Tibial nerve (tissue), 4 donors: Measurements from ENCODE around the gene NCAM1. TPM values are rescaled to one million over a fixed set of nuclear protein-coding genes. Genes with fewer than 3 reads are reported as not detected.

ENCODE experiments used
- DNase-seq, 2 donors: peaks; one replicate each; pipeline ENCODE4 v3.0.0-alpha.2; 2019; ENCODE audit warnings: low spot score in 2 of 2
- H3K27ac ChIP-seq, 4 donors: fragments of 200-600 bp; sonication (generic) in 3 of 4; one replicate each; pipeline ENCODE4 v1.5.1; 2017 to 2019; ENCODE audit warnings: mild to moderate bottlenecking in 1 of 4
- H3K27me3 ChIP-seq, 2 donors: fragments of 200-600 bp; sonication (generic) in 1 of 2; one replicate each; pipeline versions ENCODE4 v1.5.1 to v1.6.0; 2017 to 2019
- H3K36me3 ChIP-seq, 3 donors: fragments of 200-600 bp; sonication (generic); one replicate each; pipeline ENCODE4 v1.5.1; 2018 to 2019
- H3K4me1 ChIP-seq, 4 donors: fragments of 200-600 bp; sonication (generic) in 3 of 4; one replicate each; pipeline ENCODE4 v1.5.1; 2017 to 2019
- H3K4me3 ChIP-seq, 4 donors: fragments of 200-600 bp; sonication (generic) in 3 of 4; one replicate each; pipeline ENCODE4 v1.5.1; 2017 to 2019; ENCODE audit warnings: mild to moderate bottlenecking in 1 of 4, moderate library complexity in 1 of 4
- H3K9me3 ChIP-seq, 4 donors: fragments of 200-600 bp; sonication (generic) in 3 of 4; one replicate each; pipeline ENCODE4 v1.5.1; 2017 to 2019
- EP300 ChIP-seq, 2 donors: sonication (generic); formaldehyde crosslinking; IDR thresholded peaks; one replicate each; pipeline ENCODE4 v1.6.1; 2017; ENCODE audit warnings: antibody characterized with exemption in 2 of 2, mild to moderate bottlenecking in 1 of 2
- POLR2A ChIP-seq, 2 donors: fragments of 450-650 bp; IDR thresholded peaks; one replicate each; pipeline ENCODE4 v1.6.1; 2017; ENCODE audit warnings: antibody characterized with exemption in 2 of 2, mild to moderate bottlenecking in 2 of 2, moderate library complexity in 2 of 2
- WGBS, 2 donors: methylation state at CpG; one replicate each; pipeline ENCODE4 v1.1.5; 2018; 5-methylcytosine and 5-hydroxymethylcytosine counted together
- total RNA-seq, 4 donors: library from RNA; depleted of rRNA; stranded (reverse); fragments of >200 nt; gene quantifications; one replicate each; pipeline ENCODE4 v1.1.0, GENCODE V29; 2016
- TF ChIP-seq, protein P1 (sequence below), 5 experiments: fragments of 200-600 bp in 3 of 5; fragments of 450-650 bp in 2 of 5; sonication (generic) in 3 of 5; IDR thresholded peaks; one replicate each; pipeline ENCODE4 v1.5.1; 2016 to 2019; ENCODE audit warnings: antibody characterized with exemption in 5 of 5, mild to moderate bottlenecking in 3 of 5, moderate library complexity in 2 of 5

The NCAM1 gene
- total RNA-seq, 4 donors from 2014 or later, result 57.3 to 121 (median 76.1) TPM

DNA sequence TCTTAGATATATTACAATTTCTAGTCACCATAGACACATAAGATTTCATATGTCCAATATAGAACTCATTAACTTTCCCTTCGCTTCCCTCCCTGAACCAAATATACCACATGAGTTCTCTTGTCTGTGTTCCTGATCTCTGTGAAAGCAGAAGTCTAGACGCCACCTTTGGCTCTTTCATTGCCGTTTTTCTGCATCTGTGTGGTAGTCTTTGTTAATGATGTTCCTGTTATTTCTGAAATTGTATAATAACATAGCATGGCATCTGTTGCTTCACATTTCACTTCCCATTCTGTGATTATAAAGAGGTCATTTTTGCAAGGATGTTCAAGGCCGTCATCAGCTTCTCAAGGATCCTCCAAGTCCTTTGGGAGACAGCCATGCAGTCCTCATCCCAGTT is 58.5 kb downstream of the NCAM1 start:
- Histone ChIP-seq H3K4me3 (no peak overlapping the region), H3K36me3 (no peaks in the 10 kb centered on the region), H3K27me3 (no peaks in the 10 kb centered on the region), H3K27ac (no peak overlapping the region), H3K9me3 (no peaks in the 10 kb centered on the region), H3K4me1 (peaks cover 0 to 2% (median 0%) of the 10 kb centered on the region in 4 donors)
- no peak for DNase-seq
- TF ChIP-seq EP300 (IDR thresholded peaks at IDR 0.05) (no peak), POLR2A (IDR thresholded peaks at IDR 0.05) (no peak)
- WGBS, 2 donors, result 58 to 61% methylated on average over 4 of the region's 4 CpGs

DNA sequence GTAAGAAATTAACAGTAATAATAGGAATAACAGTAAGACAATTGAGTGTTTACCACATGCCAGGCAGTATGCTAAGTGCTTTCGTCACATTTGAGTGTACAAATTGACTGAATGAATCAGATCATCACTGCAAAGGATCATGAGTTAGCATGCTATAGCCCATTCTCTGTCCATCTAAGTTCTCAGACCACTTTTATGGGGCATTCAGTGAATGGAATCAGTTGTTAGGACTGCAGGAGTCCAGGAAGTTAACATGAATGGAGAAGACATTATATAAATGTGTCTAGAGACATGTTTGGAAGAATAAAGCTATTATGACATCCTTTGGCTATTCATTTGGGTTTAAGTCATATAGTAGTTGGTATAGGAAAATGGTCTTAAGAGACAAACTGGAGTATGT is 59.9 kb downstream of the NCAM1 start:
- TF ChIP-seq, protein P1, sequence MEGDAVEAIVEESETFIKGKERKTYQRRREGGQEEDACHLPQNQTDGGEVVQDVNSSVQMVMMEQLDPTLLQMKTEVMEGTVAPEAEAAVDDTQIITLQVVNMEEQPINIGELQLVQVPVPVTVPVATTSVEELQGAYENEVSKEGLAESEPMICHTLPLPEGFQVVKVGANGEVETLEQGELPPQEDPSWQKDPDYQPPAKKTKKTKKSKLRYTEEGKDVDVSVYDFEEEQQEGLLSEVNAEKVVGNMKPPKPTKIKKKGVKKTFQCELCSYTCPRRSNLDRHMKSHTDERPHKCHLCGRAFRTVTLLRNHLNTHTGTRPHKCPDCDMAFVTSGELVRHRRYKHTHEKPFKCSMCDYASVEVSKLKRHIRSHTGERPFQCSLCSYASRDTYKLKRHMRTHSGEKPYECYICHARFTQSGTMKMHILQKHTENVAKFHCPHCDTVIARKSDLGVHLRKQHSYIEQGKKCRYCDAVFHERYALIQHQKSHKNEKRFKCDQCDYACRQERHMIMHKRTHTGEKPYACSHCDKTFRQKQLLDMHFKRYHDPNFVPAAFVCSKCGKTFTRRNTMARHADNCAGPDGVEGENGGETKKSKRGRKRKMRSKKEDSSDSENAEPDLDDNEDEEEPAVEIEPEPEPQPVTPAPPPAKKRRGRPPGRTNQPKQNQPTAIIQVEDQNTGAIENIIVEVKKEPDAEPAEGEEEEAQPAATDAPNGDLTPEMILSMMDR (IDR thresholded peaks at IDR 0.05), result no peak
- TF ChIP-seq POLR2A (IDR thresholded peaks at IDR 0.05) (no peak), EP300 (IDR thresholded peaks at IDR 0.05) (no peak)
- DNase-seq, result no peak
- H3K36me3 ChIP-seq, result no peaks in the 10 kb centered on the region
- no peaks in the 10 kb centered on the region for H3K27me3 ChIP-seq
- 55 to 92% methylated on average over 1 of the region's 1 CpG for WGBS, 2 donors
- no peaks in the 10 kb centered on the region for H3K9me3 ChIP-seq
- no peak overlapping the region for H3K4me3 ChIP-seq
- no peak overlapping the region for H3K27ac ChIP-seq
- no peaks in the 10 kb centered on the region for H3K4me1 ChIP-seq

DNA sequence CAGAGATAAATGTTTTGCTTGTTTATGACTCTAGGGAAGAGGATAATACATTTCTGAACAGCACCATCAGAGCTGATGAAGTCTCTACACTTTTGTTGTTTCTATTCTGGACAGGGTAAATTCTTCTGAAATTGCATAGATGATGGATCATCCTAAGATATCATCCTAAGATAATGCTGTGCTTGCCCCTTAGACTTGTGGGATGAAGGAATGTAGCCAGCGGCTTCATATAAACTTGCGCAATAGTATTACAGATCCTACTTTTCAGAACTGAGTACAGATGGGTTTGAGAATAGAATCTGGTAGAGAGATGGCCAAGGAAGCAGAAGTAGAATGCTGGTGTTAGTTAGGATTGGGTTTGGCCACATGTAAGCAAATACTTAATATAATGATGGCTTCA is 61.0 kb downstream of the NCAM1 start:
- WGBS, 2 donors, result 93 to 97% methylated on average over 2 of the region's 2 CpGs
- H3K4me1 ChIP-seq, result no peaks in the 10 kb centered on the region
- H3K27me3 ChIP-seq, result no peaks in the 10 kb centered on the region
- no peak overlapping the region for H3K4me3 ChIP-seq
- H3K9me3 ChIP-seq, result no peaks in the 10 kb centered on the region
- DNase-seq, result no peak
- H3K27ac ChIP-seq, result no peak overlapping the region
- TF ChIP-seq EP300 (IDR thresholded peaks at IDR 0.05) (no peak), POLR2A (IDR thresholded peaks at IDR 0.05) (no peak)
- TF ChIP-seq, protein P1 (IDR thresholded peaks at IDR 0.05), result no peak
- H3K36me3 ChIP-seq, result no peaks in the 10 kb centered on the region

DNA sequence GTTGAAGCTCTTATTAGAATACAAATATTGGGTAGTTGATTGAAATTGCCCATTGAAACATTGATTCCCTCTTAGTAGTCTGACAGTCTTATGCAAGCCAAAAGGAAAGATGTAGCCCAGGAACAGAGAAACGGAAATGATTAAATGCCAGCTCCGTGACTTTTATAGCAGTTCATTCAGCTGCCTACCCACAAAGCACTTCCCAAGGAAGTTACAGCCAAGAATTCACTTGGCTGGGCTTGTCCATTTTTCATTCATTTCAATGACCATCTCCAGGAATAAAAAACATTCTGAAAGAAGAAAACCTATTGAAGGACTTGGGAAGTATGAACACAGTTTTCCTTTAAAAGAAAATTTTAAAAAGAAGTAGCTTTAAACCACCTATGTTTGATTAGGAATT is 62.0 kb downstream of the NCAM1 start:
- TF ChIP-seq POLR2A (IDR thresholded peaks at IDR 0.05) (no peak), EP300 (IDR thresholded peaks at IDR 0.05) (no peak)
- TF ChIP-seq, protein P1 (IDR thresholded peaks at IDR 0.05), result no peak
- DNase-seq, result no peak
- no peak overlapping the region for H3K4me3 ChIP-seq
- no peak overlapping the region for H3K27ac ChIP-seq
- H3K36me3 ChIP-seq, result no peaks in the 10 kb centered on the region
- WGBS, 2 donors, result 16 to 19% methylated on average over 2 of the region's 2 CpGs
- no peaks in the 10 kb centered on the region for H3K4me1 ChIP-seq
- H3K9me3 ChIP-seq, result no peaks in the 10 kb centered on the region
- H3K27me3 ChIP-seq, result no peaks in the 10 kb centered on the region

DNA sequence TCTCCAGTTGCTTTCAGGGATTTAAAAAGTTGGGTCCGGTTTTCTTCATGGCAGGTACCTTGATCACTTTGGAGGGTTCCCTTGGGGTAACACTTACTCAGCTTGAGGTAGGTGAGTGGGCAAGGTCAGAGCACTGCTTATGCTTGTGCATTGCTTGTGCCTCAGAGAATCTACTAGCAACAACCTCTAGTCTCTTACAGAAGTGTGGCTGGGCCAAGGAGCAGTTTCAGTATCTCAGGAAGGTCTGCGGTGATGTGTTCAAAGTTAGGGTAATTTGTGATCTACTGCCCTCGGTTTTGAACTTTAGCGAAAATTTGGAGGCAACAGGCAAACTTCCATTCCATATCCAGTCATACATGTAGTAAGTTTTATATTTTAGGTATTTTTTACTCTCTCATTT is 62.8 kb downstream of the NCAM1 start:
- TF ChIP-seq POLR2A (IDR thresholded peaks at IDR 0.05), result no peak
- TF ChIP-seq, protein P1 (IDR thresholded peaks at IDR 0.05), result no peak
- no peak for TF ChIP-seq EP300 (IDR thresholded peaks at IDR 0.05)
- Histone ChIP-seq H3K4me1 (no peaks in the 10 kb centered on the region), H3K4me3 (no peak overlapping the region), H3K27me3 (no peaks in the 10 kb centered on the region), H3K9me3 (no peaks in the 10 kb centered on the region), H3K27ac (no peak overlapping the region), H3K36me3 (no peaks in the 10 kb centered on the region)
- WGBS, 2 donors, result 92 to 96% methylated on average over 4 of the region's 4 CpGs
- DNase-seq, result no peak

DNA sequence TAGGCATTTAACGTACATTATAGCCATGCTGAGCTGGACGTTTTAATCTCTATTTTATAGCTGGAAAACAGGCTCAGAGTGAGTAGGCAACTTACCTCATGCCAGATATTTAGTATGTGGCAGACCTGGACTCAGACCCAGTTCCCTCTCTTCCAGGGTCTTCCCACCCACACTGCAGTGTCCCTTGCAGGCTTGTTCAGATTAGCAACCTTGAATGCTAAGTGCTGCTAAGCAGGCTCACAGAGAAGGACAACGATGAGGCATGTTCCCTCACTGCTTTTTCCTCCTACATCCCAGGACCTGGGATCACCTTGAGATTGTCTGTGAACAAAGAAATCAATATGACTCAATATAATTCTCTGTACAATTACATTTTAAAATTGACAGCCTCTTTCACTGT is 65.6 kb downstream of the NCAM1 start:
- 73 to 85% methylated on average over 3 of the region's 3 CpGs for WGBS, 2 donors
- Histone ChIP-seq H3K36me3 (no peaks in the 10 kb centered on the region), H3K4me3 (no peak overlapping the region), H3K27ac (no peak overlapping the region), H3K9me3 (no peaks in the 10 kb centered on the region), H3K27me3 (no peaks in the 10 kb centered on the region), H3K4me1 (no peaks in the 10 kb centered on the region)
- TF ChIP-seq EP300 (IDR thresholded peaks at IDR 0.05) (no peak), POLR2A (IDR thresholded peaks at IDR 0.05) (no peak)
- TF ChIP-seq, protein P1 (IDR thresholded peaks at IDR 0.05), result no peak
- DNase-seq, result no peak
